WTC11 (cell line): ENCODE results near the gene GRK6. TPM values are rescaled to one million over a fixed set of nuclear protein-coding genes. Genes with fewer than 3 reads are reported as not detected.
A peak's percentile ranks its signal among the peaks of the same experiment; 100 is the strongest.

Experiments
- ATAC-seq: fragments of 200-7000 bp; cut with Tn5 transposase; 2 replicates; pipeline ENCODE4 v1.10.0; 2021; ENCODE audit warnings: mild to moderate bottlenecking, moderate library complexity
- CTCF ChIA-PET: fragments of 300-600 bp; sonication (Branson Sonifier 250); formaldehyde crosslinking; loops from one replicate; lab custom pipeline; 2021; ENCODE audit warnings: antibody characterized with exemption; lab: Charles Lee
- POLR2A ChIA-PET: fragments of 350-600 bp; sonication (Branson Sonifier 250); formaldehyde crosslinking; loops from one replicate; lab custom pipeline; 2021; ENCODE audit warnings: antibody characterized with exemption; lab: Charles Lee
- DNase-seq: peaks from one replicate; pipeline ENCODE4 v3.0.0; 2021; ENCODE audit warnings: low spot score
- H3K27ac Mint-ChIP-seq: 2 replicates; pipeline ENCODE4 v1.8.0; 2021; ENCODE audit warnings: mixed read lengths
- H3K27me3 Mint-ChIP-seq: 2 replicates; pipeline ENCODE4 v1.8.0; 2021; ENCODE audit warnings: low read depth, mild to moderate bottlenecking, moderate library complexity, mixed read lengths
- H3K36me3 Mint-ChIP-seq: 2 replicates; pipeline ENCODE4 v1.8.0; 2021; ENCODE audit warnings: mixed read lengths
- H3K4me1 Mint-ChIP-seq: 2 replicates; pipeline ENCODE4 v1.8.0; 2022; ENCODE audit warnings: mixed read lengths
- H3K4me3 Mint-ChIP-seq: 2 replicates; pipeline ENCODE4 v1.8.0; 2021; ENCODE audit warnings: mild to moderate bottlenecking, moderate library complexity, mixed read lengths
- H3K9me3 Mint-ChIP-seq: 2 replicates; pipeline ENCODE4 v1.8.0; 2021; ENCODE audit warnings: mixed read lengths
- AR ChIP-seq: fragments of 250-450 bp; sonication (Bioruptor Pico); IDR thresholded peaks from 2 replicates; pipeline ENCODE4 v1.9.0; 2021; ENCODE audit warnings: mild to moderate bottlenecking
- ATF2 ChIP-seq: sonication (generic); formaldehyde crosslinking; IDR thresholded peaks from 2 replicates; pipeline ENCODE4 v1.8.1; 2022; ENCODE audit warnings: low read depth, missing genetic modification reagents, borderline replicate concordance
- EMX1 ChIP-seq: fragments of 250-450 bp; sonication (Bioruptor Pico); IDR thresholded peaks from 2 replicates; pipeline ENCODE4 v1.8.0; 2021; ENCODE audit warnings: mild to moderate bottlenecking
- ETV6 ChIP-seq: sonication (generic); formaldehyde crosslinking; IDR thresholded peaks from 2 replicates; pipeline ENCODE4 v1.8.1; 2022; ENCODE audit warnings: mild to moderate bottlenecking, missing genetic modification reagents
- KAT7 ChIP-seq: sonication (generic); formaldehyde crosslinking; IDR thresholded peaks from 2 replicates; pipeline ENCODE4 v1.8.1; 2023; ENCODE audit warnings: missing genetic modification reagents, mild to moderate bottlenecking, borderline replicate concordance
- NFYB ChIP-seq: sonication (generic); formaldehyde crosslinking; conservative IDR thresholded peaks from 2 replicates; pipeline ENCODE4 v1.8.0; 2022; ENCODE audit warnings: low read depth, missing genetic modification reagents
- NR1H2 ChIP-seq: sonication (generic); formaldehyde crosslinking; IDR thresholded peaks from 2 replicates; pipeline ENCODE4 v1.9.0; 2021; ENCODE audit warnings: mild to moderate bottlenecking, moderate library complexity, missing genetic modification reagents
- OVOL2 ChIP-seq: fragments of 250-450 bp; sonication (Bioruptor Pico); IDR thresholded peaks from 2 replicates; pipeline ENCODE4 v1.9.0; 2021; ENCODE audit warnings: mild to moderate bottlenecking, borderline replicate concordance
- SMAD4 ChIP-seq: sonication (generic); formaldehyde crosslinking; IDR thresholded peaks from 2 replicates; pipeline ENCODE4 v1.8.0; 2022; ENCODE audit warnings: mild to moderate bottlenecking, missing genetic modification reagents
- SP1 ChIP-seq: sonication (generic); formaldehyde crosslinking; conservative IDR thresholded peaks from 2 replicates; pipeline ENCODE4 v1.8.1; 2022; ENCODE audit warnings: missing genetic modification reagents
- ZBTB43 ChIP-seq: sonication (generic); formaldehyde crosslinking; IDR thresholded peaks from 2 replicates; pipeline ENCODE4 v1.8.1; 2023; ENCODE audit warnings: mild to moderate bottlenecking, missing genetic modification reagents
- ZNF219 ChIP-seq: sonication (generic); formaldehyde crosslinking; IDR thresholded peaks from 2 replicates; pipeline ENCODE4 v1.8.0; 2023; ENCODE audit warnings: missing genetic modification reagents, mild to moderate bottlenecking, borderline replicate concordance
- ZNF232 ChIP-seq: sonication (generic); formaldehyde crosslinking; IDR thresholded peaks from 2 replicates; pipeline ENCODE4 v1.8.0; 2022; ENCODE audit warnings: mild to moderate bottlenecking, missing genetic modification reagents
- ZNF423 ChIP-seq: fragments of 250-450 bp; sonication (Bioruptor Pico); IDR thresholded peaks from 2 replicates; pipeline ENCODE4 v2.1.2; 2022; ENCODE audit warnings: mild to moderate bottlenecking, moderate library complexity
- ZSCAN18 ChIP-seq: fragments of 250-450 bp; sonication (Bioruptor Pico); IDR thresholded peaks from 2 replicates; pipeline ENCODE4 v2.1.2; 2022; ENCODE audit warnings: mild to moderate bottlenecking, moderate library complexity
- total RNA-seq: library from RNA; stranded (reverse); gene quantifications from 3 replicates; pipeline ENCODE4 v1.2.3, GENCODE V29; 2021
- TF ChIP-seq, protein P1 (sequence below): fragments of 250-450 bp; sonication (Bioruptor Pico); IDR thresholded peaks from 2 replicates; pipeline ENCODE4 v1.8.0; 2021; ENCODE audit warnings: mild to moderate bottlenecking
- TF ChIP-seq, protein P2 (sequence below): sonication (generic); formaldehyde crosslinking; IDR thresholded peaks from 2 replicates; pipeline ENCODE4 v1.8.0; 2023; ENCODE audit warnings: missing genetic modification reagents, mild to moderate bottlenecking, borderline replicate concordance

GRK6 gene
- total RNA-seq, 1 experiment from 2014 or later = 69.2 TPM

DNA sequence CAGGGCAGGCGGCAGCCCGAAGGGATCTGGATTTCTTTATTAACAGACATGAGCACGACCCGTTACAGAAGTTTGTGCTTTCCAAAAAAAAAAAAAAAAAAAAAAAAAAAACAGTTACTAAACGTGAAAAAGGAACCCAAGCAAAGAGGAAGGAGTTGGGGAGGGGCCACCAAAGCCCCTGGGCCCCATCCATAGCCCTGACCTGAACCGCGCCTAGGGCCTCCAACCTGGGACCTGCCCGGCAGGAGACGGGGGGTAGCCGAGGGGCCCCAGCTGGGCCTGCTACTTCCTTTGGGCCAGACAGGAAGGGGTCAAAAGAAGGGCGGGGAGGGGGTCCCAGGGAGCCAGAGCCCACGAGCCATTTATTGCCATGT, 30.1 kb downstream of the GRK6 start:
- ATAC-seq (no peak), DNase-seq (no peak)
- peak overlapping the region; percentile 20; the same call in 1 of the 2 replicates for H3K4me3 Mint-ChIP-seq
- ChIA-PET POLR2A (interaction anchor here (1.8 to 2.1 kb wide), 2 partner anchors 9 to 37 kb away, joined by 10 to 12 read pairs; no protein-coding TSS in a partner anchor), CTCF (interaction anchor here (1.0 to 7.2 kb wide), 16 partner anchors 9 to 148 kb away, joined by 3 to 175 read pairs (median 12); partner anchors contain the start of genes DDX41, GRK6 and PRR7)
- no peaks in the 10 kb centered on the region for H3K9me3 Mint-ChIP-seq
- peak overlapping the region; percentile 86 for H3K27ac Mint-ChIP-seq
- TF ChIP-seq SMAD4 (CRISPR knock-in tag) (no peak), KAT7 (CRISPR knock-in tag) (no peak), EMX1 (CRISPR knock-in tag) (no peak), ZBTB43 (CRISPR knock-in tag) (no peak), ZNF423 (CRISPR knock-in tag) (no peak), ETV6 (no peak; the same call in 1 of the 2 replicates), AR (CRISPR knock-in tag) (no peak), ZNF232 (CRISPR knock-in tag) (no peak), NR1H2 (CRISPR knock-in tag) (no peak), OVOL2 (CRISPR knock-in tag) (no peak), SP1 (CRISPR knock-in tag) (no peak)
- TF ChIP-seq, protein P1, sequence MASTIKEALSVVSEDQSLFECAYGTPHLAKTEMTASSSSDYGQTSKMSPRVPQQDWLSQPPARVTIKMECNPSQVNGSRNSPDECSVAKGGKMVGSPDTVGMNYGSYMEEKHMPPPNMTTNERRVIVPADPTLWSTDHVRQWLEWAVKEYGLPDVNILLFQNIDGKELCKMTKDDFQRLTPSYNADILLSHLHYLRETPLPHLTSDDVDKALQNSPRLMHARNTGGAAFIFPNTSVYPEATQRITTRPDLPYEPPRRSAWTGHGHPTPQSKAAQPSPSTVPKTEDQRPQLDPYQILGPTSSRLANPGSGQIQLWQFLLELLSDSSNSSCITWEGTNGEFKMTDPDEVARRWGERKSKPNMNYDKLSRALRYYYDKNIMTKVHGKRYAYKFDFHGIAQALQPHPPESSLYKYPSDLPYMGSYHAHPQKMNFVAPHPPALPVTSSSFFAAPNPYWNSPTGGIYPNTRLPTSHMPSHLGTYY (CRISPR knock-in tag) = no peak
- TF ChIP-seq, protein P2, sequence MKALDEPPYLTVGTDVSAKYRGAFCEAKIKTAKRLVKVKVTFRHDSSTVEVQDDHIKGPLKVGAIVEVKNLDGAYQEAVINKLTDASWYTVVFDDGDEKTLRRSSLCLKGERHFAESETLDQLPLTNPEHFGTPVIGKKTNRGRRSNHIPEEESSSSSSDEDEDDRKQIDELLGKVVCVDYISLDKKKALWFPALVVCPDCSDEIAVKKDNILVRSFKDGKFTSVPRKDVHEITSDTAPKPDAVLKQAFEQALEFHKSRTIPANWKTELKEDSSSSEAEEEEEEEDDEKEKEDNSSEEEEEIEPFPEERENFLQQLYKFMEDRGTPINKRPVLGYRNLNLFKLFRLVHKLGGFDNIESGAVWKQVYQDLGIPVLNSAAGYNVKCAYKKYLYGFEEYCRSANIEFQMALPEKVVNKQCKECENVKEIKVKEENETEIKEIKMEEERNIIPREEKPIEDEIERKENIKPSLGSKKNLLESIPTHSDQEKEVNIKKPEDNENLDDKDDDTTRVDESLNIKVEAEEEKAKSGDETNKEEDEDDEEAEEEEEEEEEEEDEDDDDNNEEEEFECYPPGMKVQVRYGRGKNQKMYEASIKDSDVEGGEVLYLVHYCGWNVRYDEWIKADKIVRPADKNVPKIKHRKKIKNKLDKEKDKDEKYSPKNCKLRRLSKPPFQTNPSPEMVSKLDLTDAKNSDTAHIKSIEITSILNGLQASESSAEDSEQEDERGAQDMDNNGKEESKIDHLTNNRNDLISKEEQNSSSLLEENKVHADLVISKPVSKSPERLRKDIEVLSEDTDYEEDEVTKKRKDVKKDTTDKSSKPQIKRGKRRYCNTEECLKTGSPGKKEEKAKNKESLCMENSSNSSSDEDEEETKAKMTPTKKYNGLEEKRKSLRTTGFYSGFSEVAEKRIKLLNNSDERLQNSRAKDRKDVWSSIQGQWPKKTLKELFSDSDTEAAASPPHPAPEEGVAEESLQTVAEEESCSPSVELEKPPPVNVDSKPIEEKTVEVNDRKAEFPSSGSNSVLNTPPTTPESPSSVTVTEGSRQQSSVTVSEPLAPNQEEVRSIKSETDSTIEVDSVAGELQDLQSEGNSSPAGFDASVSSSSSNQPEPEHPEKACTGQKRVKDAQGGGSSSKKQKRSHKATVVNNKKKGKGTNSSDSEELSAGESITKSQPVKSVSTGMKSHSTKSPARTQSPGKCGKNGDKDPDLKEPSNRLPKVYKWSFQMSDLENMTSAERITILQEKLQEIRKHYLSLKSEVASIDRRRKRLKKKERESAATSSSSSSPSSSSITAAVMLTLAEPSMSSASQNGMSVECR (CRISPR knock-in tag) = no peak
- TF ChIP-seq, all 79 proteins: peak for 0
- Mint-ChIP-seq H3K27me3 (peaks cover 8% of the 10 kb centered on the region), H3K4me1 (peaks cover 30% of the 10 kb centered on the region), H3K36me3 (peaks cover 20% of the 10 kb centered on the region)

- DNase-seq = peak; percentile 93
- CTCF ChIA-PET = interaction anchor here (0.6 to 7.2 kb wide), 44 partner anchors 8 to 919 kb away, joined by 3 to 175 read pairs (median 5); partner anchors contain the start of genes DBN1, DDX41, F12 and GRK6
- POLR2A ChIA-PET = interaction anchor here (1.0 to 2.1 kb wide), 8 partner anchors 9 to 86 kb away, joined by 3 to 12 read pairs (median 4); partner anchors contain the start of gene PDLIM7
- Mint-ChIP-seq H3K27me3 (peaks cover 6% of the 10 kb centered on the region), H3K36me3 (peaks cover 24% of the 10 kb centered on the region), H3K4me1 (peaks cover 26% of the 10 kb centered on the region), H3K9me3 (no peaks in the 10 kb centered on the region), H3K27ac (peak overlapping the region; percentile 99), H3K4me3 (peak overlapping the region; percentile 50)
- ATAC-seq = peak; percentile 70
- no peak for TF ChIP-seq ZSCAN18 (CRISPR knock-in tag)
- peak; percentile 69 for TF ChIP-seq NFYB (CRISPR knock-in tag)
- TF ChIP-seq ZNF219 (CRISPR knock-in tag) = no peak
- no peak for TF ChIP-seq ATF2 (CRISPR knock-in tag)
These were observed 30.7 kb downstream of the GRK6 start for GRCh38 chr5:177456976-177457851.
